Osteoblast (primary cell): ENCODE data around the gene TRIM66. TPM values are rescaled to one million over a fixed set of nuclear protein-coding genes. Genes with fewer than 3 reads are reported as not detected.

Source experiments
- DNase-seq: peaks from one replicate; pipeline ENCODE4 v3.0.0; 2011; ENCODE audit warnings: low spot score, mixed read lengths; ENCODE audit not compliant: insufficient read length; ENCODE audit errors: missing footprints
- H2AFZ ChIP-seq: 2 replicates; pipeline ENCODE4 v1.6.0; 2011; ENCODE audit warnings: mild to moderate bottlenecking, low read length
- H3K27ac ChIP-seq: 2 replicates; pipeline ENCODE4 v1.5.1; 2011; ENCODE audit warnings: mild to moderate bottlenecking, low read depth, low read length, moderate library complexity
- H3K27me3 ChIP-seq: 2 replicates; pipeline ENCODE4 v1.6.0; 2012; ENCODE audit warnings: mild to moderate bottlenecking, control low read depth, inconsistent platforms, low read length, moderate library complexity; ENCODE audit not compliant: insufficient read depth
- H3K36me3 ChIP-seq: 2 replicates; pipeline ENCODE4 v1.5.1; 2011; ENCODE audit warnings: mild to moderate bottlenecking, low read length, control low read depth, moderate library complexity; ENCODE audit not compliant: insufficient read depth
- H3K4me1 ChIP-seq: 2 replicates; pipeline ENCODE4 v1.5.1; 2011; ENCODE audit warnings: mild to moderate bottlenecking, low read length, control low read depth, moderate library complexity; ENCODE audit not compliant: insufficient read depth
- H3K4me2 ChIP-seq: 2 replicates; pipeline ENCODE4 v1.6.0; 2011; ENCODE audit warnings: mild to moderate bottlenecking, low read length; ENCODE audit not compliant: insufficient read depth
- H3K4me3 ChIP-seq: fragments of 200-600 bp; sonication (generic); 3 replicates; pipeline ENCODE4 v1.5.1; 2012; ENCODE audit warnings: mild to moderate bottlenecking, low read length, inconsistent platforms; ENCODE audit not compliant: insufficient read depth
- H3K79me2 ChIP-seq: 2 replicates; pipeline ENCODE4 v1.6.0; 2012; ENCODE audit warnings: mild to moderate bottlenecking, low read length, control low read depth, inconsistent platforms; ENCODE audit not compliant: insufficient read depth
- H3K9me3 ChIP-seq: 2 replicates; pipeline ENCODE4 v1.5.1; 2011; ENCODE audit warnings: low read depth, low read length, control low read depth
- H4K20me1 ChIP-seq: 2 replicates; pipeline ENCODE4 v1.6.0; 2012; ENCODE audit warnings: mild to moderate bottlenecking, low read length, control low read depth; ENCODE audit not compliant: insufficient read depth
- total RNA-seq: library from RNA; depleted of rRNA; stranded (reverse); fragments of >200 nt; gene quantifications from 2 replicates; pipeline ENCODE4 v1.2.3, GENCODE V29; 2012
- TF ChIP-seq, protein P1 (sequence below): IDR thresholded peaks from 2 replicates; pipeline ENCODE4 v1.5.1; 2011; ENCODE audit warnings: mild to moderate bottlenecking, low read depth, low read length, moderate library complexity; ENCODE audit errors: extremely low read depth

Gene TRIM66
- total RNA-seq, 1 donor, result 9.0 TPM

DNA sequence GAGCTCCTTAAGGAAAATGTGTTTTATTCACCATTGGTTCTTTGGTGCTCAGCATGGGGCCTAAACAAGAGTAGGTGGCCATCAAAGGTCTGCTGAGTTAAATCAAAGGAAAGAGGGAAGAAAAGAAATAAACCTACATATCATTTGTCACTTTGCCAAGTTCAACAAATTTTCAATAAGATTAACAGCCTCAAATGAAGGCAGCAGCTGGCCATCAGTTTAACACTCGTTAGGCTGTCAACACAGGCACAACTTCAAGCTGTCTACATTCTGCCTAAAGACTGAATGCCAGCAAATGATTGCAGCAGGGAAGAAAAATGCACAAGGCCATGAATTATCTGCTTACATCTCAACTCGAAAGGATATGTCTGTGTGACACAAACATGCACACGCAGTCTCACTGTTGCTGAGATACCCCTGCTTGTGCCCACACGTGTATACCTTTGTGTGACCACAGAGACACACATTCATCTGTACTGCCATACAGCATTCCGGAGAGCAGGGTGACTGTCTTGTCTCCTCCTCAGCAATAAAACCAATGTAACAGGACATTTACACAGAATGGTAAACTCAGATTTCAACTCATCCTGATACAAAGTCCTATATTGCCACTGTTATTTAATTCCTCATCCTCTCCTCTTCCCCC, 40.1 kb downstream of the TRIM66 start:
- Histone ChIP-seq H3K79me2 (no peaks in the 10 kb centered on the region), H3K4me2 (no peak overlapping the region), H3K4me1 (peaks cover 6% of the 10 kb centered on the region), H3K4me3 (no peak overlapping the region), H2AFZ (no peak overlapping the region), H4K20me1 (no peaks in the 10 kb centered on the region), H3K9me3 (no peaks in the 10 kb centered on the region), H3K27ac (no peak overlapping the region), H3K27me3 (no peaks in the 10 kb centered on the region), H3K36me3 (peaks cover 15% of the 10 kb centered on the region)
- TF ChIP-seq, protein P1, sequence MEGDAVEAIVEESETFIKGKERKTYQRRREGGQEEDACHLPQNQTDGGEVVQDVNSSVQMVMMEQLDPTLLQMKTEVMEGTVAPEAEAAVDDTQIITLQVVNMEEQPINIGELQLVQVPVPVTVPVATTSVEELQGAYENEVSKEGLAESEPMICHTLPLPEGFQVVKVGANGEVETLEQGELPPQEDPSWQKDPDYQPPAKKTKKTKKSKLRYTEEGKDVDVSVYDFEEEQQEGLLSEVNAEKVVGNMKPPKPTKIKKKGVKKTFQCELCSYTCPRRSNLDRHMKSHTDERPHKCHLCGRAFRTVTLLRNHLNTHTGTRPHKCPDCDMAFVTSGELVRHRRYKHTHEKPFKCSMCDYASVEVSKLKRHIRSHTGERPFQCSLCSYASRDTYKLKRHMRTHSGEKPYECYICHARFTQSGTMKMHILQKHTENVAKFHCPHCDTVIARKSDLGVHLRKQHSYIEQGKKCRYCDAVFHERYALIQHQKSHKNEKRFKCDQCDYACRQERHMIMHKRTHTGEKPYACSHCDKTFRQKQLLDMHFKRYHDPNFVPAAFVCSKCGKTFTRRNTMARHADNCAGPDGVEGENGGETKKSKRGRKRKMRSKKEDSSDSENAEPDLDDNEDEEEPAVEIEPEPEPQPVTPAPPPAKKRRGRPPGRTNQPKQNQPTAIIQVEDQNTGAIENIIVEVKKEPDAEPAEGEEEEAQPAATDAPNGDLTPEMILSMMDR, result no peak
- no peak for DNase-seq

DNA sequence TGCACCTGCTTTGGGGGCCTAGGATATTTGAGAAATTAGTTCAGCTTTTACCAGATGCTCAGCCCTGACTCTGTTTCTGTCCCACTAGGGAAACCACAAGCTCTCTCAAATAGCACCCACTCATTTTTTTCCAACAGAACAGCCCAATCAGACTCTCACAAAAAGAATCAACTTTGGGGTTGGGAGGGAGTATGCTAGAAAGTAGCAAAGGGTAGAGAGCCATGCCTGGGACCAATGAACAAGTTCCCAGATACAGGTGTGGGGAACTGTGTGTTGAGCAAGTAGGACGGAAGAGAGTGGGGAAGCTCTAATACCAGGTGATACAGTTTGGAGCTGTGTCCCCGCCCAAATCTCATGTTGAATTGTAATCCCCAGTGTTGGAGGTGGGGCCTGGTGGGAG, 41.1 kb downstream of the TRIM66 start:
- no peak for DNase-seq
- H4K20me1 ChIP-seq, result no peaks in the 10 kb centered on the region
- no peak overlapping the region for H3K4me2 ChIP-seq
- no peak overlapping the region for H2AFZ ChIP-seq
- no peak overlapping the region for H3K27ac ChIP-seq
- peaks cover 12% of the 10 kb centered on the region for H3K36me3 ChIP-seq
- H3K27me3 ChIP-seq, result no peaks in the 10 kb centered on the region
- no peaks in the 10 kb centered on the region for H3K9me3 ChIP-seq
- H3K4me3 ChIP-seq, result no peak overlapping the region
- H3K4me1 ChIP-seq, result peaks cover 6% of the 10 kb centered on the region
- H3K79me2 ChIP-seq, result no peaks in the 10 kb centered on the region
- TF ChIP-seq, protein P1, result no peak

DNA sequence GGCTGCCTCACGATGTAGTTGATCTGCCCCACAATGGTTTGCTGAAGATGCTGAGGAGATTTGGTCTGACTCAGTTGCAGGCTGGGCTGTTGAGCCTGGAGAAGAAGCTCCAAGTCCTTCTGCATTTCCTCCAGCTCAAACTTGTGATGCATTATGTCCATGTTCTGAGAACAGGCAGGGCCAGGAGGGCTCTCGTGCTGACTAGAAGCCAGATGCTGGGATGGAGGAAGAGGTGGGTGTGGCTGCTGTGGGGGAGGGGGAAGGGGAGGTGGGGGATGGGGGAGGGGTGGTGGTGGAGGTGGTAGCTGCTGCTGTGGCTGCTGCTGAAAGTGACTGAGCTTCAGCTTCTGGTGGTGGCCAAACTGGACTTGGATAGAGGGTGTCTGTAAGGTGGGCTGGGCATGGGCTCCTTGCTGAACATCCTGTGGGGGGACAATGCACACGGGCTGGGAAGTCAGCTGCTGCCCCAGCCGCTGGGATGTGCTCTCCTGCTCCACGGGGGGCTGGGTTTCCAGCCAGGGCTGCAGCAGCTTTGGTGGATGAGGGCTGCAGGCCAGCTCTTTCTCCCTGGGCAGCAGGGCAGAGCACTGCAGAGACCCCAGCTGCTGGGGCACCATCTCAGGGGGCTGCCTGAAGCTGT, 42.1 kb downstream of the TRIM66 start:
- Histone ChIP-seq H3K4me1 (peaks cover 6% of the 10 kb centered on the region), H2AFZ (no peak overlapping the region), H3K27ac (no peak overlapping the region), H3K36me3 (peaks cover 5% of the 10 kb centered on the region), H3K4me2 (no peak overlapping the region), H3K79me2 (no peaks in the 10 kb centered on the region), H3K27me3 (no peaks in the 10 kb centered on the region), H4K20me1 (no peaks in the 10 kb centered on the region), H3K4me3 (no peak overlapping the region), H3K9me3 (no peaks in the 10 kb centered on the region)
- DNase-seq, result no peak
- TF ChIP-seq, protein P1, result no peak

DNA sequence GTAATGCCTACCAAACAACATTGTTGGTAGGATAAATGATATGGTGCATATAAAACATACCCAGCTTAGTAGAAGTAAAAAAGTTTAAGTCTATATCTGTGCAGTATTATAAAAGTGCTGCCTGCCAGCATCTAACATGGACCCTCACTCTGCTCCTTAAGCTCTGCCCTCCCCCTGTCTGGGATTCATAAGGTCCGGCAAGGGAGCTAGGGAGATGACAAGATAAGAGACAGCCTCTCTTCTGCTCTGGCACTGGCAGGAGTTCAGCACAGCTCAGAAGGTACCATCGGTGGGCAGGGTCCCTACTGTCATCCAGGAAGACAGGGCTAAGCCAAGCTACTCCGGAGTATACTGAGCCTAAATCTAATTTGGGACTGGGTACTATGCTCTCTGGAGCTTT, 42.8 kb downstream of the TRIM66 start:
- Histone ChIP-seq H3K4me2 (no peak overlapping the region), H4K20me1 (no peaks in the 10 kb centered on the region), H2AFZ (no peak overlapping the region), H3K27me3 (no peaks in the 10 kb centered on the region), H3K79me2 (no peaks in the 10 kb centered on the region), H3K27ac (no peak overlapping the region), H3K36me3 (no peaks in the 10 kb centered on the region), H3K9me3 (no peaks in the 10 kb centered on the region), H3K4me3 (no peak overlapping the region), H3K4me1 (peaks cover 6% of the 10 kb centered on the region)
- DNase-seq, result no peak
- TF ChIP-seq, protein P1, result no peak
